Keratinocyte (primary cell): ENCODE results near the gene SH2D5. TPM values are rescaled to one million over a fixed set of nuclear protein-coding genes. Genes with fewer than 3 reads are reported as not detected.

Experiments used
- DNase-seq: peaks from one replicate; pipeline ENCODE4 v3.0.0-alpha.2; 2011; ENCODE audit warnings: low read depth, missing footprints, low spot score
- FAIRE-seq: peaks from 2 replicates; lab custom pipeline; 2011; peaks lifted over from hg19 to GRCh38; lab: Jason Lieb, UNC
- H2AFZ ChIP-seq: 2 replicates; pipeline ENCODE4 v1.6.0; 2012; ENCODE audit warnings: low read length, control low read depth, inconsistent platforms; ENCODE audit not compliant: control insufficient read depth
- H3K27ac ChIP-seq: 2 replicates; pipeline ENCODE4 v1.5.1; 2011; ENCODE audit warnings: low read length; ENCODE audit not compliant: control insufficient read depth, insufficient read depth
- H3K27me3 ChIP-seq: 3 replicates; pipeline ENCODE4 v1.6.0; 2011; ENCODE audit warnings: low read length; ENCODE audit not compliant: control insufficient read depth, insufficient read depth; ENCODE audit errors: extremely low read depth
- H3K36me3 ChIP-seq, 2 experiments: 2 replicates in 1 of 2; 3 replicates in 1 of 2; pipeline ENCODE4 v1.5.1; 2011; ENCODE audit warnings: low read length in 2 of 2, mild to moderate bottlenecking in 1 of 2; ENCODE audit not compliant: control insufficient read depth in 2 of 2, insufficient read depth in 2 of 2; ENCODE audit errors: extremely low read depth in 1 of 2
- H3K4me1 ChIP-seq: 3 replicates; pipeline ENCODE4 v1.5.1; 2011; ENCODE audit warnings: low read length; ENCODE audit not compliant: control insufficient read depth, insufficient read depth; ENCODE audit errors: extremely low read depth
- H3K4me2 ChIP-seq: 3 replicates; pipeline ENCODE4 v1.6.0; 2011; ENCODE audit warnings: low read depth, low read length; ENCODE audit not compliant: control insufficient read depth, insufficient read depth; ENCODE audit errors: extremely low read depth
- H3K4me3 ChIP-seq, 3 experiments: fragments of 200-600 bp in 1 of 3; sonication (generic) in 1 of 3; 2 replicates in 2 of 3; 3 replicates in 1 of 3; pipeline ENCODE4 v1.5.1; 2011 to 2016; ENCODE audit warnings: low read length in 3 of 3, mild to moderate bottlenecking in 3 of 3, control low read depth in 2 of 3, inconsistent platforms in 1 of 3, low read depth in 1 of 3, mixed read lengths in 1 of 3, mixed run types in 1 of 3, moderate library complexity in 1 of 3; ENCODE audit not compliant: control insufficient read depth in 2 of 3, insufficient read depth in 2 of 3; ENCODE audit errors: extremely low read depth in 1 of 3
- H3K79me2 ChIP-seq: 2 replicates; pipeline ENCODE4 v1.6.0; 2012; ENCODE audit warnings: low read length; ENCODE audit not compliant: control insufficient read depth, insufficient read depth
- H3K9ac ChIP-seq: 3 replicates; pipeline ENCODE4 v1.6.0; 2011; ENCODE audit warnings: low read length; ENCODE audit not compliant: control insufficient read depth, insufficient read depth; ENCODE audit errors: extremely low read depth
- H3K9me1 ChIP-seq: 3 replicates; pipeline ENCODE4 v1.6.0; 2011; ENCODE audit warnings: low read length; ENCODE audit not compliant: control insufficient read depth, insufficient read depth; ENCODE audit errors: extremely low read depth
- H3K9me3 ChIP-seq: 2 replicates; pipeline ENCODE4 v1.5.1; 2012; ENCODE audit warnings: low read depth, low read length; ENCODE audit not compliant: control insufficient read depth
- H4K20me1 ChIP-seq: 3 replicates; pipeline ENCODE4 v1.6.0; 2011; ENCODE audit warnings: low read length; ENCODE audit not compliant: control insufficient read depth, insufficient read depth; ENCODE audit errors: extremely low read depth
- CTCF ChIP-seq, 3 experiments: IDR thresholded peaks in 1 of 3; conservative IDR thresholded peaks in 1 of 3; optimal IDR thresholded peaks in 1 of 3; 2 replicates in 2 of 3; 3 replicates in 1 of 3; pipeline versions ENCODE3 to v1.5.1; 2011; ENCODE audit warnings: low read length in 3 of 3, mild to moderate bottlenecking in 3 of 3, moderate library complexity in 2 of 3, control low read depth in 1 of 3, inconsistent platforms in 1 of 3; ENCODE audit not compliant: insufficient read depth in 2 of 3; ENCODE audit errors: extremely low read depth in 1 of 3
- EZH2 ChIP-seq: IDR thresholded peaks from one replicate; pipeline ENCODE4 v1.6.1; 2012; ENCODE audit warnings: inconsistent platforms, mild to moderate bottlenecking, low read length, moderate library complexity
- dilution Hi-C: fragments of 300-500 bp; cut with MboI; formaldehyde crosslinking; loops from one replicate; pipeline ENCODE4 v1.7.0; 2020; ENCODE audit warnings: low sequenced_read_pairs; ENCODE audit not compliant: extremely low pct_ligation_motif_present
- polyA minus RNA-seq, 3 experiments: library from RNA; depleted of rRNA, polyadenylated mRNA; stranded (reverse); fragments of >200 nt; gene quantifications; 1 replicate in 1 of 3; 2 replicates in 1 of 3; 3 replicates in 1 of 3; pipeline ENCODE4 v1.2.3, GENCODE V29; 2011
- polyA plus RNA-seq, 5 experiments: library from polyadenylated mRNA; depleted of rRNA in 3 of 5; stranded (reverse) in 3 of 5; stranded (forward) in 1 of 5; unstranded in 1 of 5; fragments of >200 nt; gene quantifications; 1 replicate in 1 of 5; 2 replicates in 3 of 5; 3 replicates in 1 of 5; pipeline versions ENCODE4 v1.2.1 to v1.2.3, GENCODE V29; 2011 to 2012; ENCODE audit warnings: missing spikeins in 2 of 5, low read depth in 1 of 5, low replicate concordance in 1 of 5

Gene SH2D5
- polyA plus RNA-seq (60.8 to 83.8 TPM (median 69.0 TPM) in 3 replicates), polyA minus RNA-seq (41.1 to 72.9 TPM (median 42.6 TPM) in 3 replicates)
- polyA plus RNA-seq (2011; ENCODE audit: low read depth): 25.6 TPM
- 47.6 and 72.0 TPM in 2 replicates for polyA plus RNA-seq (2011; cell fraction: cytosol; rRNA removed)
- polyA plus RNA-seq (2011; cell fraction: nucleus; rRNA removed): 163 and 199 TPM in 2 replicates
- polyA plus RNA-seq (2012; ENCODE audit: low replicate concordance): 39.9 and 102 TPM in 2 replicates
- polyA minus RNA-seq (2011; cell fraction: cytosol; rRNA and poly(A)+ RNA removed): 92.5 TPM
- polyA minus RNA-seq (2011; cell fraction: nucleus; rRNA and poly(A)+ RNA removed): 59.7 and 71.6 TPM in 2 replicates

- TF ChIP-seq EZH2 (no peak), CTCF (optimal IDR thresholded peaks at IDR 0.05 in 1 of 3, IDR thresholded peaks at IDR 0.05 in 1 of 3, conservative IDR thresholded peaks at IDR 0.05 in 1 of 3; ENCODE audit: extremely low read depth in 1 of 3, insufficient read depth in 2 of 3, low read length in 3 of 3) (peak in 1 of 3 experiments; percentile 36)
- Histone ChIP-seq H3K9me3 (no peaks in the 10 kb centered on the region), H3K4me1 (peaks cover 62% of the 10 kb centered on the region), H2AFZ (no peak within 1 kb of the TSS), H3K9me1 (no peaks in the 10 kb centered on the region), H3K79me2 (peaks cover 40% of the 10 kb centered on the region), H4K20me1 (no peaks in the 10 kb centered on the region), H3K36me3 (peaks cover 13 to 23% of the 10 kb centered on the region in 2 experiments), H3K9ac (peak within 1 kb of the TSS; percentile 88), H3K4me2 (peak within 1 kb of the TSS; percentile 97), H3K27ac (peak within 1 kb of the TSS; percentile 85), H3K4me3 (peak within 1 kb of the TSS; percentile 69 to 89 (median 87)), H3K27me3 (no peaks in the 10 kb centered on the region)
- peak; percentile 96 for DNase-seq
- dilution Hi-C loops: no loop called here
- FAIRE-seq: peak; percentile 98
Observed at GRCh38 chr1:20732588-20733359, at the start of gene SH2D5. TSS of gene SH2D5 (minus strand) at chr1:20732703. CDS start at chr1:20728044, 4,659 bp downstream.

- Histone ChIP-seq H3K36me3 (peaks cover 16 to 34% of the 10 kb centered on the region in 2 experiments), H3K4me2 (no peak overlapping the region), H3K27me3 (no peaks in the 10 kb centered on the region), H3K9me1 (no peaks in the 10 kb centered on the region), H3K27ac (no peak overlapping the region), H3K79me2 (peaks cover 47% of the 10 kb centered on the region), H4K20me1 (no peaks in the 10 kb centered on the region), H3K4me3 (no peak overlapping the region), H3K9me3 (no peaks in the 10 kb centered on the region), H2AFZ (no peak overlapping the region), H3K4me1 (no peaks in the 10 kb centered on the region), H3K9ac (no peak overlapping the region)
- dilution Hi-C loops: no loop called here
- FAIRE-seq (no peak), DNase-seq (no peak)
- TF ChIP-seq EZH2 (no peak), CTCF (optimal IDR thresholded peaks at IDR 0.05 in 1 of 3, IDR thresholded peaks at IDR 0.05 in 1 of 3, conservative IDR thresholded peaks at IDR 0.05 in 1 of 3; ENCODE audit: extremely low read depth in 1 of 3, insufficient read depth in 2 of 3, low read length in 3 of 3) (no peak)
Observed at GRCh38 chr1:20775700-20776099, 43.2 kb upstream of the SH2D5 start.
